Muscle layer of colon (tissue), 2 donors: ENCODE measurements around the gene KCNMA1.
"Not testable (repeated sequence)": the region's sequence is repeated elsewhere in the genome, so short reads cannot be mapped to it uniquely, and the experiment has no call there.

ENCODE experiments used
- H3K27ac ChIP-seq: one replicate; pipeline ENCODE4 v1.7.0; 2013; ENCODE audit warnings: low read depth, mild to moderate bottlenecking, low read length, moderate library complexity
- H3K27me3 ChIP-seq, 2 donors: one replicate each; pipeline ENCODE4 v1.7.0; 2013; ENCODE audit warnings: low read length in 2 of 2, mild to moderate bottlenecking in 2 of 2; ENCODE audit not compliant: insufficient read depth in 2 of 2, control insufficient read depth in 1 of 2
- H3K36me3 ChIP-seq: one replicate; pipeline ENCODE4 v1.7.0; 2013; ENCODE audit warnings: mild to moderate bottlenecking, low read length; ENCODE audit not compliant: insufficient read depth
- H3K4me1 ChIP-seq: one replicate; pipeline ENCODE4 v1.7.0; 2013; ENCODE audit warnings: mild to moderate bottlenecking, low read length; ENCODE audit not compliant: insufficient read depth
- H3K4me3 ChIP-seq, 2 donors: one replicate each; pipeline ENCODE4 v1.7.0; 2013; ENCODE audit warnings: low read length in 2 of 2, low read depth in 1 of 2, mild to moderate bottlenecking in 1 of 2, moderate library complexity in 1 of 2
- H3K9ac ChIP-seq: one replicate; pipeline ENCODE4 v1.7.0; 2013; ENCODE audit warnings: low read length
- H3K9me3 ChIP-seq: one replicate; pipeline ENCODE4 v1.7.0; 2013; ENCODE audit warnings: mild to moderate bottlenecking, low read length
- donor health status: abdominal sarcoma.
- donor health status: Adenocarcinoma of cecum.

KCNMA1 gene

DNA sequence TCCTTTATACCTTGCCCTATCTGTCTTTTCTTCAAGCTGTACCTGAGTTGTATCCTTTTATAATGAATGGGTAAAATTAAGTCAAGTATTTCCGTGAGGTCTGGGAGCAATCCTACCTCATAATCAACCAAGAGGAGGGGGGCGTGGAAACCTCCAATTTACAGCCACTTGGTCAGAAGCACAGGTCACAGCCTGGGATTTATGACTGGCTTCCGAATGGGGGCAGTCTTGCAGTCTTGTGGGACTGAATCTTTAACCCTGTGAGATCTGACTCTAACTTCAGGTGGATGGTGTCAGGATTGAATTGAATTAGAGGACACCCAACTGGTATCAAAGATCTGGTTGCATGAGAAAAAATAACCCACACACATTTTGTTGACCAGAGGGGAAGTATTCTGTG lies 23.5 kb upstream of the KCNMA1 start:
- H3K27me3 ChIP-seq = peaks cover 0 to 4% of the 10 kb centered on the region in 2 donors

GRCh38 chr10:77659046-77659670 lies 21.6 kb upstream of the KCNMA1 start:
- H3K36me3 ChIP-seq, H3K4me3 ChIP-seq, H3K27ac ChIP-seq, H3K9ac ChIP-seq, H3K27me3 ChIP-seq, H3K9me3 ChIP-seq, H3K4me1 ChIP-seq: not testable (repeated sequence)

More for the DNA sequence above, 23.5 kb upstream of the KCNMA1 start:
- no peaks in the 10 kb centered on the region for H3K4me1 ChIP-seq
- H3K27ac ChIP-seq = no peak overlapping the region
- H3K36me3 ChIP-seq = no peaks in the 10 kb centered on the region
- no peak overlapping the region for H3K4me3 ChIP-seq
- H3K9me3 ChIP-seq = no peaks in the 10 kb centered on the region
- H3K9ac ChIP-seq = no peak overlapping the region

DNA sequence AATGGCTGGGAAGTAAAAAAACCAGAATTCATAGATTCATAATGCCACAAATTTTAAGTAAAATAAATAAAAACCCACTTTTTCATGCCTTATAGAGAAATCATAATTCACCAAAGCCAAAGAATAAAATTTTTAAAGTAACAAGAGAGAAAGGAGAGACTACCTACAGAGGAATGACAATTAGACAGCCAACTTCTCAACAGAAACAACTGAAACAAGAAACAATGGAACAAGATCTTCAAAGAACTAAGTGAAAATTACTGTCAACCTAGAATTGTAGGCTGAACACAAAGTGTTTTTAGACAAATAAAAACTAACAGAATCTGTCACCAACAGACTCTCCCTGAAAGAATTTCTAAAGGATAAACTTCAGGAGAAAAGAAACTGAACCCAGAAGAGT lies 15.6 kb upstream of the KCNMA1 start:
- Histone ChIP-seq H3K4me1 (no peaks in the 10 kb centered on the region), H3K9me3 (no peaks in the 10 kb centered on the region), H3K9ac (no peak overlapping the region), H3K27me3 (no peaks in the 10 kb centered on the region), H3K27ac (no peak overlapping the region), H3K4me3 (no peak overlapping the region), H3K36me3 (no peaks in the 10 kb centered on the region)

GRCh38 chr10:77649333-77650331 lies 12.0 kb upstream of the KCNMA1 start:
- Histone ChIP-seq H3K9ac (no peak overlapping the region), H3K4me3 (no peak overlapping the region), H3K27me3 (no peaks in the 10 kb centered on the region), H3K9me3 (no peaks in the 10 kb centered on the region), H3K36me3 (no peaks in the 10 kb centered on the region), H3K27ac (no peak overlapping the region), H3K4me1 (no peaks in the 10 kb centered on the region)

- no peak overlapping the region for H3K9ac ChIP-seq
- H3K27me3 ChIP-seq = no peaks in the 10 kb centered on the region
- no peak overlapping the region for H3K27ac ChIP-seq
- H3K36me3 ChIP-seq = no peaks in the 10 kb centered on the region
- no peaks in the 10 kb centered on the region for H3K9me3 ChIP-seq
- no peak overlapping the region for H3K4me3 ChIP-seq
- H3K4me1 ChIP-seq = no peaks in the 10 kb centered on the region
Measured at GRCh38 chr10:77648472-77648871, 10.9 kb upstream of the KCNMA1 start.

DNA sequence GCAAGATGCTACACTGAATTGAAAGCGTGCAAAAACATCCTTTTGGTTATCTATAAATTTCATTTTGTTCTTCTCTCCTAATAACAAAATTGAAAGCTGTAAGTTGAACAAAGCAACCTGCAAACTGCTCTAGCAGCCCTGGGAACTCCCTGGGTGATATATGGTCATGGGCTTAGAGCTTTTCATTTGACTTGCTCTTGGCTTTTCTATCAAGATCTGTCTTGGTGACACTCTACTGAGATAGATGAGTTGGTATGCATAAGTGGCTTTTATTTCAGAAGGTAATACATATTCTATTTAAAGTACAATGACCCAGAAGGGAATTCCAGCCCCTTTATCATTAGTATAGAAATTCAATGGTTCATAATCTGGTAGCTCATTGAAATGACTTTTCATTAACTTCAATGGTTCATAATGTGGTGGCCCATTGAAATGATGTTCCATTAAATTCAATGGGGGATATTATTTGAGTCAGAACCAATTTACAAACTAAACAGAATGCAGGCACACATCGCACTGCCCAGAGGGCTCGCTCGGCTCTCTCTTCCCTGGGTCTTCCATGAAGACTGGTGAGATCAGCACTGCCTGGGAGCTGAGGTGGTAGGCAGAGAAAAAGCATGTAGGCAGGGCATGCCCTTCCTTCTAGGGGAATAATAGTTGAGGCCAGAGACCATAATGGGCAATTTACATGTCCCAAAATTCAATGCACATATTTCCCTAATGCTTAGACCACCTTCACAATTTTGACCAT lies 10.1 kb upstream of the KCNMA1 start:
- no peaks in the 10 kb centered on the region for H3K4me1 ChIP-seq
- H3K9ac ChIP-seq = no peak overlapping the region
- H3K27ac ChIP-seq = no peak overlapping the region
- H3K27me3 ChIP-seq = no peaks in the 10 kb centered on the region
- no peaks in the 10 kb centered on the region for H3K9me3 ChIP-seq
- no peak overlapping the region for H3K4me3 ChIP-seq
- H3K36me3 ChIP-seq = no peaks in the 10 kb centered on the region

DNA sequence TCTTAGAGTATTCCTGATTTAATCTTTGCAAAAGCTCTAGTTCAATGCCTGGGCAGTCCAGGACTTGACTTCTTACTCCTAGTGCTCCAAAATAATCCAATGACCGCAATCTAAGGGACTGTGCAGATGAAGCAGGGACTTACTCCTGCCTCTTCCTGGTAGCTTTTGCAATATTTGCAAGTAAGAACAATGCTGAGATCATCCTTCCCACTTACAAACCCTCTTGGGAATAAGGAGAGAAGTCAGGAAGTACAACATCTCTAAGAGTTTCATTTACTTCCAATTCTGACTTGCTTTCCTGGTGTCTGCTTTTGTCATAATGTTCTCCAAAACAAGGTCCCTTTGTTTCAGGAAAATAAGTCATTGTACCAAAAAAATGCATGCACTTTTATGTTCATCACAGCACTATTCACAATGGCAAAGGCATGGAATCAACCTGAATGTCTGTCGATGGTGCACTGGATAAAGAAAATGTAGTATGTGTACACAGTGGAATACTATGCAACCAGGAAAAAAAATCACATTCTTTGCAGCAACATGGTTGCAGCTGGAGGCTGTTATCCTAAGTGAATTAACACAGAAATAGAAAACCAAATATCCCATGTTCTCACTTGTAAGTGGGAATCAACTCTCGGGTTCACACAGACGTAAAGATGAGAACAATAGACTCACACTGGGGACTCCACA lies 7.1 kb upstream of the KCNMA1 start:
- Histone ChIP-seq H3K27ac (no peak overlapping the region), H3K4me3 (no peak overlapping the region), H3K36me3 (no peaks in the 10 kb centered on the region), H3K9ac (no peak overlapping the region), H3K9me3 (no peaks in the 10 kb centered on the region), H3K27me3 (no peaks in the 10 kb centered on the region), H3K4me1 (peaks cover 17% of the 10 kb centered on the region)

GRCh38 chr10:77643795-77644468 lies 6.3 kb upstream of the KCNMA1 start:
- Histone ChIP-seq H3K27ac (no peak overlapping the region), H3K36me3 (no peaks in the 10 kb centered on the region), H3K27me3 (peaks cover 0 to 2% of the 10 kb centered on the region in 2 donors), H3K9me3 (no peaks in the 10 kb centered on the region), H3K4me1 (peaks cover 24% of the 10 kb centered on the region), H3K4me3 (no peak overlapping the region), H3K9ac (no peak overlapping the region)

GRCh38 chr10:77641788-77642397 lies 4.3 kb upstream of the KCNMA1 start:
- Histone ChIP-seq H3K27ac (no peak overlapping the region), H3K9me3 (no peaks in the 10 kb centered on the region), H3K4me1 (peaks cover 28% of the 10 kb centered on the region), H3K27me3 (peaks cover 0 to 8% of the 10 kb centered on the region in 2 donors), H3K4me3 (no peak overlapping the region), H3K36me3 (no peaks in the 10 kb centered on the region), H3K9ac (no peak overlapping the region)

- Histone ChIP-seq H3K36me3 (no peaks in the 10 kb centered on the region), H3K27me3 (peaks cover 0 to 8% of the 10 kb centered on the region in 2 donors), H3K9me3 (no peaks in the 10 kb centered on the region), H3K9ac (no peak overlapping the region), H3K4me3 (no peak overlapping the region), H3K27ac (no peak overlapping the region), H3K4me1 (peaks cover 28% of the 10 kb centered on the region)
Measured at GRCh38 chr10:77641344-77641743, 3.7 kb upstream of the KCNMA1 start.
